Lower leg skin (tissue), 3 donors: ENCODE measurements around the gene ACIN1.

Experiments
- CTCF ChIP-seq, 3 donors: fragments of 450-650 bp; IDR thresholded peaks; one replicate each; pipeline ENCODE4 v1.5.1; 2016; ENCODE audit warnings: antibody characterized with exemption in 3 of 3, mild to moderate bottlenecking in 3 of 3, moderate library complexity in 2 of 3
- POLR2A ChIP-seq, 2 donors: fragments of 450-650 bp; IDR thresholded peaks; one replicate each; pipeline ENCODE4 v1.6.1; 2016 to 2017; ENCODE audit warnings: antibody characterized with exemption in 2 of 2, mild to moderate bottlenecking in 1 of 2, moderate library complexity in 1 of 2

- TF ChIP-seq CTCF (IDR thresholded peaks at IDR 0.05), result no peak
- no peak for TF ChIP-seq POLR2A (IDR thresholded peaks at IDR 0.05)
These were observed 45.9 kb downstream of the ACIN1 start for GRCh38 chr14:23049011-23049410.
